Measurements from ENCODE around the gene CH25H.

Gene CH25H

GRCh38 chr10:89156161-89156835 is 50.8 kb downstream of the CH25H start:
- DNase-seq (ENCODE audit: low read depth in 2 of 2) = no peak
